ENCODE results near the gene BAHCC1. TPM values are rescaled to one million over a fixed set of nuclear protein-coding genes. Genes with fewer than 3 reads are reported as not detected.

Gene BAHCC1
- polyA plus RNA-seq, 1 donor from 2014 or later, result 14.2 TPM

DNA sequence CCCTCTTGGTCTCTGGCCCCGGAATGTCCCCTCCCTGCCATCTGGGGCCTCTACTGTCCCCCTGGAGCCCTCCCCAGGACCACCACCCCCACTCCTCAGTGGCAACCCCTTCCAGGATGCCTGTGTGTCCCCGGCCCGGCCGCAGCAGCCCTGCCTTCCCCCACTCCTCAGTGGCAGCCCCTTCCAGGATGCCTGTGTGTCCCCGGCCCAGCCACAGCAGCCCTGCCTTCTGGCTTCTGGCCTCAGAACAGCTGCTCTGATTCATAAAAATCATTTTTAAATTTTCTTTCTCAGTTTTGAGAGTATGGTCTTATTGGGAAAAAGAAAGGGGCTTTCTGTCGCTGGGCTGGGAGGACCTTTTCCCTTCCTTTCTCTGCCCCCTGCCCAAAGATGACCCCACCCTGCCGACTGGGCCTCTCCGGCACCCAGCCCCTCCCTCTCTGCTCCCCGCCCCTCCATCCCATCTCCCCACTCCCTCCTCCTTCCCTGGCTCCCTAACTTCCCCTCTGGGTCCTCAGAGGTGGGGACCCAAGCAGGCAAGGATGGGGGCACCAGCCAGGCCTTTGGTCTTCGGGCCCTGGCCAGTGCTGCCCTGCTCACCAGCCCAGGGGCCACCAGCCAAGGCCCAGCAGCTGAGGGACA is 40.5 kb downstream of the BAHCC1 start:
- Histone ChIP-seq H3K27ac (ENCODE audit: low read length) (no peak overlapping the region), H3K36me3 (ENCODE audit: insufficient read depth, low read length) (no peaks in the 10 kb centered on the region), H3K79me2 (replicated peaks; ENCODE audit: insufficient read depth, low read length) (no peaks in the 10 kb centered on the region), H3K9me2 (ENCODE audit: insufficient read depth, low read length) (no peaks in the 10 kb centered on the region), H3K9ac (ENCODE audit: low read length) (no peak overlapping the region), H3K27me3 (ENCODE audit: insufficient read depth, low read depth, low read length) (no peaks in the 10 kb centered on the region), H3K9me3 (ENCODE audit: low read length) (no peaks in the 10 kb centered on the region), H3K4me2 (ENCODE audit: low read length) (no peak overlapping the region), H2AFZ (ENCODE audit: low read depth, low read length) (no peak overlapping the region), H3K4me3 (ENCODE audit: low read length) (no peak overlapping the region), H3F3A (ENCODE audit: insufficient read depth, low read length, poor library complexity, severe bottlenecking) (no peaks in the 10 kb centered on the region), H4K20me1 (ENCODE audit: insufficient read depth) (no peaks in the 10 kb centered on the region)
- TF ChIP-seq RAD21 (conservative IDR thresholded peaks at IDR 0.05) (no peak), POLR2AphosphoS5 (IDR thresholded peaks at IDR 0.05) (no peak), TAF1 (IDR thresholded peaks at IDR 0.05; ENCODE audit: low read depth) (no peak), EZH2 (IDR thresholded peaks at IDR 0.05; ENCODE audit: borderline replicate concordance, insufficient read depth, low read length, poor library complexity, severe bottlenecking) (no peak), EP300 (conservative IDR thresholded peaks at IDR 0.05; ENCODE audit: poor library complexity, severe bottlenecking) (no peak), MXI1 (conservative IDR thresholded peaks at IDR 0.05; ENCODE audit: poor library complexity, severe bottlenecking) (no peak), SMC3 (conservative IDR thresholded peaks at IDR 0.05; ENCODE audit: poor library complexity) (no peak)
- TF ChIP-seq, protein P1, sequence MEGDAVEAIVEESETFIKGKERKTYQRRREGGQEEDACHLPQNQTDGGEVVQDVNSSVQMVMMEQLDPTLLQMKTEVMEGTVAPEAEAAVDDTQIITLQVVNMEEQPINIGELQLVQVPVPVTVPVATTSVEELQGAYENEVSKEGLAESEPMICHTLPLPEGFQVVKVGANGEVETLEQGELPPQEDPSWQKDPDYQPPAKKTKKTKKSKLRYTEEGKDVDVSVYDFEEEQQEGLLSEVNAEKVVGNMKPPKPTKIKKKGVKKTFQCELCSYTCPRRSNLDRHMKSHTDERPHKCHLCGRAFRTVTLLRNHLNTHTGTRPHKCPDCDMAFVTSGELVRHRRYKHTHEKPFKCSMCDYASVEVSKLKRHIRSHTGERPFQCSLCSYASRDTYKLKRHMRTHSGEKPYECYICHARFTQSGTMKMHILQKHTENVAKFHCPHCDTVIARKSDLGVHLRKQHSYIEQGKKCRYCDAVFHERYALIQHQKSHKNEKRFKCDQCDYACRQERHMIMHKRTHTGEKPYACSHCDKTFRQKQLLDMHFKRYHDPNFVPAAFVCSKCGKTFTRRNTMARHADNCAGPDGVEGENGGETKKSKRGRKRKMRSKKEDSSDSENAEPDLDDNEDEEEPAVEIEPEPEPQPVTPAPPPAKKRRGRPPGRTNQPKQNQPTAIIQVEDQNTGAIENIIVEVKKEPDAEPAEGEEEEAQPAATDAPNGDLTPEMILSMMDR (IDR thresholded peaks at IDR 0.05; ENCODE audit: poor library complexity, severe bottlenecking), result no peak
- TF ChIP-seq, protein P2, sequence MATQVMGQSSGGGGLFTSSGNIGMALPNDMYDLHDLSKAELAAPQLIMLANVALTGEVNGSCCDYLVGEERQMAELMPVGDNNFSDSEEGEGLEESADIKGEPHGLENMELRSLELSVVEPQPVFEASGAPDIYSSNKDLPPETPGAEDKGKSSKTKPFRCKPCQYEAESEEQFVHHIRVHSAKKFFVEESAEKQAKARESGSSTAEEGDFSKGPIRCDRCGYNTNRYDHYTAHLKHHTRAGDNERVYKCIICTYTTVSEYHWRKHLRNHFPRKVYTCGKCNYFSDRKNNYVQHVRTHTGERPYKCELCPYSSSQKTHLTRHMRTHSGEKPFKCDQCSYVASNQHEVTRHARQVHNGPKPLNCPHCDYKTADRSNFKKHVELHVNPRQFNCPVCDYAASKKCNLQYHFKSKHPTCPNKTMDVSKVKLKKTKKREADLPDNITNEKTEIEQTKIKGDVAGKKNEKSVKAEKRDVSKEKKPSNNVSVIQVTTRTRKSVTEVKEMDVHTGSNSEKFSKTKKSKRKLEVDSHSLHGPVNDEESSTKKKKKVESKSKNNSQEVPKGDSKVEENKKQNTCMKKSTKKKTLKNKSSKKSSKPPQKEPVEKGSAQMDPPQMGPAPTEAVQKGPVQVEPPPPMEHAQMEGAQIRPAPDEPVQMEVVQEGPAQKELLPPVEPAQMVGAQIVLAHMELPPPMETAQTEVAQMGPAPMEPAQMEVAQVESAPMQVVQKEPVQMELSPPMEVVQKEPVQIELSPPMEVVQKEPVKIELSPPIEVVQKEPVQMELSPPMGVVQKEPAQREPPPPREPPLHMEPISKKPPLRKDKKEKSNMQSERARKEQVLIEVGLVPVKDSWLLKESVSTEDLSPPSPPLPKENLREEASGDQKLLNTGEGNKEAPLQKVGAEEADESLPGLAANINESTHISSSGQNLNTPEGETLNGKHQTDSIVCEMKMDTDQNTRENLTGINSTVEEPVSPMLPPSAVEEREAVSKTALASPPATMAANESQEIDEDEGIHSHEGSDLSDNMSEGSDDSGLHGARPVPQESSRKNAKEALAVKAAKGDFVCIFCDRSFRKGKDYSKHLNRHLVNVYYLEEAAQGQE (IDR thresholded peaks at IDR 0.05; ENCODE audit: borderline replicate concordance), result no peak

DNA sequence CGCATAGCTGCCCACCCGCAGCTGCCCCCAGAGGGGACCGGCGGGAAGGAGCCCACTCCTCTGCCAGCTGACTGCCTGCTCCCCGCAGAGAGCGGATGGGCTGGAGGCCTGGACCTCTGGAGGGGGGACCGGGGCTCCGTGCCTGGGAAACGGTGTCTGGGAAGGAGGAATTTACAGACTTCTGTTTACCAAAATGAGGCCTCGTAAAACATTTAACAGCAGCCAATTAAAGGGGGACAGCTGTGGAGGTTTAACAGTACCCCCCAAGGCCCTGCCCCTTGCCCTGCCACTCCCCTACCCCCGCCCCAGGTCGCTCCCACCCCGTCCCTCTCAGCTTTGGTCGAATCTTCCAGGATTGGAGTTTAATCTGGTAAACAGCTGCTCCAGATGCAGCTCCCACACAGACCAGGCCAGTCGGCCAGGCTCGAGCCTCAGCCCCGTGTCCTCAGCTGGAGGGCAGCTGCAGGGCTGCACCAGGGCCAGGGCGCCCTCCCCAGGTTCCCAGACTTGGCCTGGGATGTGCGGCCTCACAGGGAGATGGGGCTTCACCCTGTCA is 41.1 kb downstream of the BAHCC1 start:
- Histone ChIP-seq H4K20me1 (ENCODE audit: insufficient read depth) (no peaks in the 10 kb centered on the region), H3F3A (ENCODE audit: insufficient read depth, low read length, poor library complexity, severe bottlenecking) (no peaks in the 10 kb centered on the region), H3K9me2 (ENCODE audit: insufficient read depth, low read length) (no peaks in the 10 kb centered on the region), H3K27me3 (ENCODE audit: insufficient read depth, low read depth, low read length) (no peaks in the 10 kb centered on the region), H3K4me2 (ENCODE audit: low read length) (no peak overlapping the region), H2AFZ (ENCODE audit: low read depth, low read length) (no peak overlapping the region), H3K79me2 (replicated peaks; ENCODE audit: insufficient read depth, low read length) (no peaks in the 10 kb centered on the region), H3K36me3 (ENCODE audit: insufficient read depth, low read length) (no peaks in the 10 kb centered on the region), H3K4me3 (ENCODE audit: low read length) (no peak overlapping the region), H3K9ac (ENCODE audit: low read length) (no peak overlapping the region), H3K9me3 (ENCODE audit: low read length) (no peaks in the 10 kb centered on the region), H3K27ac (ENCODE audit: low read length) (no peak overlapping the region)
- TF ChIP-seq EZH2 (IDR thresholded peaks at IDR 0.05; ENCODE audit: borderline replicate concordance, insufficient read depth, low read length, poor library complexity, severe bottlenecking), result no peak
- no peak for TF ChIP-seq POLR2AphosphoS5 (IDR thresholded peaks at IDR 0.05)
- TF ChIP-seq TAF1 (IDR thresholded peaks at IDR 0.05; ENCODE audit: low read depth), result no peak
- TF ChIP-seq MXI1 (conservative IDR thresholded peaks at IDR 0.05; ENCODE audit: poor library complexity, severe bottlenecking), result no peak
- TF ChIP-seq, protein P1 (IDR thresholded peaks at IDR 0.05; ENCODE audit: poor library complexity, severe bottlenecking), result no peak
- TF ChIP-seq SMC3 (conservative IDR thresholded peaks at IDR 0.05; ENCODE audit: poor library complexity), result no peak
- TF ChIP-seq EP300 (conservative IDR thresholded peaks at IDR 0.05; ENCODE audit: poor library complexity, severe bottlenecking), result no peak
- TF ChIP-seq, protein P2 (IDR thresholded peaks at IDR 0.05; ENCODE audit: borderline replicate concordance), result no peak
- TF ChIP-seq RAD21 (conservative IDR thresholded peaks at IDR 0.05), result no peak
